GM12873 (cell line): ENCODE data around the gene MYO10.

Experiments
- CTCF ChIP-seq: IDR thresholded peaks from 2 replicates; pipeline ENCODE4 v1.5.1; 2012; ENCODE audit warnings: low read depth, mild to moderate bottlenecking, moderate library complexity, low read length, control low read depth; ENCODE audit not compliant: insufficient read depth; ENCODE audit errors: missing control alignments

MYO10 gene

DNA sequence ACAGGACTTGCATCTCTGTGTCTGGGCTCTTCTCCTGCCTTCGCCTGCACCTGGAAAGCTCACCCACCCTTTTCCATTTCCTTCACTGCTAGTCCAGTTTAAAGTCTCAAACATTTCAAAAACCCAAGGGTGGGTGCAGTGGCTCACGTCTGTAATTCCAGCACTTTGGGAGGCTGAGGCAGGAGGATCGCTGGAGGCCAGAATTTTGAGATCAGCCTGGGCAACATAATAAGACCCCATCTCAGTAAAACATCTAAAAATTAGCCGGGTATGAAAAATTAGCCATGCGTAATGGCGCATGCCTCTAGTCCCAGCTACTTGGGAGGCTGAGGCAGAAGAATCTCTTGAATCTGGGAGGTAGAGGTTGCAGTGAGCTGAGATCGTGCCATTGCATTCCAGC is 179.4 kb downstream of the MYO10 start:
- no peak for TF ChIP-seq CTCF

GRCh38 chr5:16755641-16756040 is 180.4 kb downstream of the MYO10 start:
- TF ChIP-seq CTCF = no peak

DNA sequence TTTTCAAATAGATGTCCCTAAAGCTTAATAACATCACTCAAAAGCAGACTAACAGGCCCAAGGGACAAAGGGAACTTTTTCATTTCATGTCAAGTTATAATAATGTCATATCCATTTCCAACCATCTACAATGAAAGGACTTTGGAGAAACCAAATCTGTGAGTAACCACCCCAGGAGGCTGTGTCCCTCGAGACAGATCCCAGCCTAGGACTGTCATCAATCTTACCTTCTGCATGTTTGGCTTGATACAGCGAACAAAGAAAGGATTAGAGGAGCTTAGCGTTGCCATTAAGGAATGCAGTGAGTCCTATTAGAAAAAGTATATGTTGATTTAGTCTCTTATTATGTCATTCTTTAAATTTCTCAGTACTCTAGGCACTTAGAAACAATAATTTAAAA is 181.5 kb downstream of the MYO10 start:
- TF ChIP-seq CTCF = no peak

DNA sequence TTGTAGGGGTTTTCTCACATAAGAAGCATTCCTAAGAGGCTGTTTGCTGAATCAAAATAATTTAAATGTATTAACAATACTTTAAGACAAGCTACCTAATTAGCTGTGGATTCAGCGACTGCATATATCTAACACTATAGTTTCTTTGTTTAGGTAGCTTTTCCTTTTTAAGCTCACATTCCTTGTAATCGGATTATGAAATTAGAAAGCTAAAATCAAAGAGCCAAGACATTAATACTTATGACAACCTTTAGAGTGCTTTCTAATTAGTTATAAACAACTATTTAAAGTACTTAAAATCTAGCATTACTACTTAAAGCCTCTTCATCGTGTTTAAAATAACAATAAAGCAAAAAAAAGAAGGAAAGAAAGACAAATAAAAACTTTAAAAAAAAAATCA is 182.0 kb downstream of the MYO10 start:
- no peak for TF ChIP-seq CTCF

- TF ChIP-seq CTCF = no peak
Measured at GRCh38 chr5:16750445-16750844, 185.6 kb downstream of the MYO10 start.

GRCh38 chr5:16749626-16750025 is 186.5 kb downstream of the MYO10 start:
- TF ChIP-seq CTCF = no peak

DNA sequence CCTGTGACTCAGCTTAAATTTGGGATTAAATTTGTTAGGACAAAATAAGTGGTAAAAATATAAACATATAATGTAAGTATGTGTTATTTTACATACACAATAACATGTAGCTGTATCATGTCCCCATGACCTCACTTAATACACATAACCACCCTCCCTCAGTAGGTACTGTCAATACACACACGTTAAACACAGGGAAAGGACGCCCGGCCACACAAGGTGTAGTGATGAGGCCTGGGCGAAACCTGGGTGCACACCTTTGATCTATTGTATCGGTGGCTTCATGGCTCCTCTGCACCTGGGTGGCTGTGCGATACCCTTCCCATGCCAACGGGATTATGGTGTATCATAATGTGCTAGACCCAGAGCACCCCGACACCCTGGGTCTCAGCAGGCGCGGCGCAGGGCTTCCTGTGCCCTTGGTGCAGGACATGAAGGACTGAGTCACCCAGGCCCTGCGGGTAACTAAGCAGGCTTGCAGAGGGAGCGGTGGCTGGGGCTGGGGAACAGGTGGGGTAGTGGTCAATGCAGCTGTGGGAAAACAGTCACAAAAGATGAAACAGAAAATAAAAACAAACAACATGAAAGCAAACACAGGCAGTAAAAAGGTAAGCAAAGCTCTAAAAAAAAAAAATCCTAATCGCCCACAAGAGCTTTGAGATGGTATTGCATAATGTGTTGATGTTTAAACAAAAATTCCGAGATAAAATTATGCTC is 191.8 kb downstream of the MYO10 start:
- TF ChIP-seq CTCF = no peak
